ENCODE data around the gene LYST.
"Not testable (repeated sequence)": the region's sequence is repeated elsewhere in the genome, so short reads cannot be mapped to it uniquely, and the experiment has no call there.

The LYST gene

GRCh38 chr1:235866205-235866912 lies at the start of gene LYST:
LYST (minus strand) TSS chr1:235866906; CDS start chr1:235830417, 36,489 bp downstream.
- no peak for TF ChIP-seq CTCF (IDR thresholded peaks at IDR 0.05; ENCODE audit: extremely low read depth, missing control alignments)
- peak; percentile 74 for DNase-seq (ENCODE audit: low spot score)

- DNase-seq (ENCODE audit: low spot score), result not testable (repeated sequence)
These were observed 48.8 kb upstream of the LYST start for GRCh38 chr1:235915489-235915888.

GRCh38 chr1:235913311-235913710 lies 46.6 kb upstream of the LYST start:
- TF ChIP-seq CTCF (IDR thresholded peaks at IDR 0.05; ENCODE audit: extremely low read depth, missing control alignments), result no peak
- no peak for DNase-seq (ENCODE audit: low spot score)

- DNase-seq (ENCODE audit: low spot score), result no peak
- TF ChIP-seq CTCF (IDR thresholded peaks at IDR 0.05; ENCODE audit: extremely low read depth, missing control alignments), result no peak
These were observed 45.2 kb upstream of the LYST start for GRCh38 chr1:235911876-235912275.

- no peak for DNase-seq (ENCODE audit: low spot score)
- no peak for TF ChIP-seq CTCF (IDR thresholded peaks at IDR 0.05; ENCODE audit: extremely low read depth, missing control alignments)
These were observed 44.6 kb upstream of the LYST start for GRCh38 chr1:235911300-235911662.

- no peak for DNase-seq (ENCODE audit: low spot score)
- no peak for TF ChIP-seq CTCF (IDR thresholded peaks at IDR 0.05; ENCODE audit: extremely low read depth, missing control alignments)
These were observed 43.9 kb upstream of the LYST start for GRCh38 chr1:235910357-235911299.

- TF ChIP-seq CTCF (IDR thresholded peaks at IDR 0.05; ENCODE audit: extremely low read depth, missing control alignments), result no peak
- DNase-seq (ENCODE audit: low spot score), result no peak
These were observed 42.2 kb upstream of the LYST start for GRCh38 chr1:235908742-235909520.

Data from GM20000 (cell line).